ENCODE measurements around the gene WDR90.

WDR90 gene

DNA sequence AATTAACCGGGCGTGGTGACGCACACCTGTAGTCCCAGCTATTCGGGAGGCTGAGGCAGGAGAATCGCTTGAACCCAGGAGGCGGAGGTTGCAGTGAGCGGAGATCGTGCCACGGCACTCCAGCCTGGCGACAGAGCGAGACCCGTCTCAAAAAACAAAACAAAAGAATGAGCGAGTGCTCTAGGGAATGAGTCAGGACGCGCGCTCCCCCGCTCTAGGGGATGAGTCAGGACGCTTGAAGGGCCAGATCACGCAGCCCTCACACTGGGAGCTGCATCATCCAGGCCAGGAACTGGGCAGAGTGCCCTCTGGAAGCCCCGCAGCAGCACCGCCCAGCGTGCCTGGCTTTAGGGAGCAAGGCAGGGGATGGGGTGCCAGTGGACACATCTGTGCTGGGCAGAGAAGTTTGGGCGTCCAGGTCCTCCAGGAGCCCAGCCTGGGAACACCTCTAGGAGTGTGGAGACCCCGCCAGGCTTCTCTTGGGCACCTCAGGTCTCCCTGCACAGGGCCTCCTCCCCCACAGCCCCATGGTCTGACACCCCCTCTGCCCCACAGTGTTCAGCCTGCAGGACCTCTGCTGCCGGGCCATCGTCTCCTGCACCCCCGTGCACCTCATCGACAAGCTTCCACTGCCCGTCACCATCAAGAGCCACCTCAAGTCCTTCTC is 22.2 kb upstream of the WDR90 start:
- DNase-seq, result no peak

GRCh38 chr16:627454-628239 is 21.5 kb upstream of the WDR90 start:
- no peak for DNase-seq

DNA sequence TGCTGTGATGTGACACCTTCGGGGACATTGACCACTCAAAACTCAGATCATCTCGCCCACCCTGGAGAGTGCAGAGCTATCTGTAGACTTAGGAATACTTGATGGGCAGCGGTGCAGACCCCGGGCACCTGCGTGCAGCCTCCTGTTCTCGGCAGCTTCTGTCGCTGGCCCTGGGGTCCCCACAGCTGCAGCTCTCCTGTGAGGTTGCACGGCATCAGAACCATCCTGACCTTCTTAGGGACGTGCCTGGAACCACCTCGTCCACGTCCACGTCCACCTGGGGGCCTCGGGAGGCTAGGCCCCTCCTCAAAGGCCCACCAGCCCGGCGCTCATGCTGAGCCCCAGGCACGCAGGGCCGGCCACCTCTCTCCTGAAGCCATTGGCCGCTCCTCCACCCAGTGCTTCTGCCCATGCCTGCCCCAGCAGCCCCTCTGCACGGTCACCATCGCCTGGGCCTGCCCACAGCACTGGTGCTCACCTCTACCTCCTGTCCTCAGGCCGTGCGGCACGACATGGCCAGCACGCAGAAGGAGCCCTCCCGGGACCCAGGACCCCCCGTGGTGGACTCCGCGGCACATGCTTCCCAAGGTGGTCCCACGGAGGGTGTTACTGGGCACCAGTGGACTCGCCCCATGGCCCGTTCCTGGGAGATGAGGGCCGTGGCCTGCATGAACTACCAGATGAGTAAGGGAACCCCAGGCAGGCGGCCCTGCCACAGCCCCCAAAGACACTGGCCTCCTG is 20.7 kb upstream of the WDR90 start:
- DNase-seq, result no peak

DNA sequence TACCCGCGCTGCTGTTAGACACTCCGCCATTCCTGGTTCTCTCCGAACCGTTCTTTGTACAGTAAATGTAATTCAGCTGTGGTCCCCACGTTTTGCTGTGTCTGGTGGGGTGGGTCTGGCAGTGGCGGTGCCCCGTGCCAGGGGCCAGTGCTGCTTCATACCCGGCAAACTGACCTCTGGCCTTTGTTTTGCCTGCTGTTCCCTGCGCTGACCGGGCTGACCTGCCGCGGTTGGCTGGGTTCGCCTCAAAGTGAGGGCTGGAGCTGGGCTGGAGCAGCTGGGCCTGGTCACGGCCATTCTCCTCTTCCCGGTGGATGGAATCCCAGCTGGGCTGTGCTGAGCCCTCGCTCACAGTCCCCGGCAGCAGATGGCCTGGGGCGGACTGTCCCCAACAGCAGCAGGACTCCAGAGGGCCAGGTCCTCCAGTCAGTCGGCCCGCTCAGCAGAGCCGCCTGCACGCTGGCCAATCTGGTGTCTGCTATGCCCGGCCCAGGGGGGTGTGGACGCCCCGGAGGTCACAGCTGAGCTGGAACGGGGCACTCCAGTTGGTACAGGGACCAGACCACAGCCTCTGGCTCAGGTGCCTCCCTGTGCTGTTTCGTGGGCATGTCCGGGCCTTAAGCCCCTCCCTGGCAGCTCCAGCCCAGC is 19.9 kb upstream of the WDR90 start:
- peak; percentile 57 for DNase-seq

GRCh38 chr16:629833-630248 is 19.3 kb upstream of the WDR90 start:
- no peak for DNase-seq

DNA sequence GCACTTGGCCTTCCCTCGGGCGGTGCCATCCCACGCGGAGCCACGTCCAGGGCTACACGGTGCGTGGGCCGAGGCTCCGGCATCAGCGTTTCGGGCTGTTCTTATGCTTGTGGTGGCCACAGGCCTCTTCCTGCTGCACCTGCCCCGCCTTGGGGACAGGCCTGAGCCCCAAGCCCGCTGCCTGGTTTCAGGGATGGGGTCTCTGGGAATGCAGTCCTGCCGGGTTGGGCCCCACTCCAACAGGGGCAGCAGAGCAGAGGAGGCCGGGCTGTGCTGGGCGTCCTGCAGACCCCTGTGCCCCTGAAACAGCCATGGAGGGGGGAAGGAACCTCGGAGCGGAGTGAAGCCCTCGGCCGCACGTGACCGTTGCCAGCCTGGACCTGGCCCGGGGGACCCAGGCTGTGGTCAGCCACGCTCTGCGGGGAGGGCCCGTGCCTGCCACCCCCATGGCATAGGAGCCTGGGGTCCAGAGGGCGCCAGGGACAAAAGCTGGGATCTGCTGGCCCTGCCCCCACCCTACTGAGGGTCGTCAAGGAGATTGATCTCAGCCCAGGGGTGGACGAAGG is 18.8 kb upstream of the WDR90 start:
- DNase-seq, result no peak

DNA sequence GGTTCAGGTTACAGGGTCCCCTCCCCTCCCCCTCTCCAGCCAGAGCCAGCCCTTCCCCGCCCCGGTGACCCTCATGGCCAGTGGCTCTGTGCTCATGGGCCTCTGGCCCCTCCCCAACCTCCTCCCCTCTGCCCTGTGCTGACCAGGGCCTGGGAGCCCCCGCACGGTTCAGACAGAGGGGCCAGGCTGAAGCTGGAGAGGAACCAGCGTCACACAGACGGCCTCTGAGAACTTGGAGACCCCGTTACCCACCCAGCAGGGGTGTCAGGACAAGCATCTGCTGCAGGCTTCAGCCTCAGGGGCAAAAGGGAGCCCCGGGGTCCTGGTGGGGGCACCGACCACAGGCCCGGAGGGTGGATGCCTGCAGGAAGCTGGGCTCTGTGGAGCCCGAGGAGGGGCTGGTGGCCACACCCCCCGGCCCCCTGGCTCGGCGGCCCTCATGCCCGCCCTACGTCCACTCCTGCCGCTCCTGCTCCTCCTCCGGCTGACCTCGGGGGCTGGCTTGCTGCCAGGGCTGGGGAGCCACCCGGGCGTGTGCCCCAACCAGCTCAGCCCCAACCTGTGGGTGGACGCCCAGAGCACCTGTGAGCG is 18.3 kb upstream of the WDR90 start, which contains the start of gene WFIKKN1:
WFIKKN1 (plus strand) TSS at position 171 of the 591 bp plus-strand sequence; CDS start at position 440, 269 bp downstream.
- DNase-seq, result no peak

GRCh38 chr16:631808-632358 is 17.3 kb upstream of the WDR90 start:
- DNase-seq, result no peak

- DNase-seq, result no peak
Measured at GRCh38 chr16:632486-633335, 16.5 kb upstream of the WDR90 start.

DNA sequence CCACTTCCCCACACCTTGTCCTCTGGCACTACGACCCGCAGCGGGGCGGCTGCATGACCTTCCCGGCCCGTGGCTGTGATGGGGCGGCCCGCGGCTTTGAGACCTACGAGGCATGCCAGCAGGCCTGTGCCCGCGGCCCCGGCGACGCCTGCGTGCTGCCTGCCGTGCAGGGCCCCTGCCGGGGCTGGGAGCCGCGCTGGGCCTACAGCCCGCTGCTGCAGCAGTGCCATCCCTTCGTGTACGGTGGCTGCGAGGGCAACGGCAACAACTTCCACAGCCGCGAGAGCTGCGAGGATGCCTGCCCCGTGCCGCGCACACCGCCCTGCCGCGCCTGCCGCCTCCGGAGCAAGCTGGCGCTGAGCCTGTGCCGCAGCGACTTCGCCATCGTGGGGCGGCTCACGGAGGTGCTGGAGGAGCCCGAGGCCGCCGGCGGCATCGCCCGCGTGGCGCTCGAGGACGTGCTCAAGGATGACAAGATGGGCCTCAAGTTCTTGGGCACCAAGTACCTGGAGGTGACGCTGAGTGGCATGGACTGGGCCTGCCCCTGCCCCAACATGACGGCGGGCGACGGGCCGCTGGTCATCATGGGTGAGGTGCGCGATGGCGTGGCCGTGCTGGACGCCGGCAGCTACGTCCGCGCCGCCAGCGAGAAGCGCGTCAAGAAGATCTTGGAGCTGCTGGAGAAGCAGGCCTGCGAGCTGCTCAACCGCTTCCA is 15.7 kb upstream of the WDR90 start:
- DNase-seq, result no peak

DNA sequence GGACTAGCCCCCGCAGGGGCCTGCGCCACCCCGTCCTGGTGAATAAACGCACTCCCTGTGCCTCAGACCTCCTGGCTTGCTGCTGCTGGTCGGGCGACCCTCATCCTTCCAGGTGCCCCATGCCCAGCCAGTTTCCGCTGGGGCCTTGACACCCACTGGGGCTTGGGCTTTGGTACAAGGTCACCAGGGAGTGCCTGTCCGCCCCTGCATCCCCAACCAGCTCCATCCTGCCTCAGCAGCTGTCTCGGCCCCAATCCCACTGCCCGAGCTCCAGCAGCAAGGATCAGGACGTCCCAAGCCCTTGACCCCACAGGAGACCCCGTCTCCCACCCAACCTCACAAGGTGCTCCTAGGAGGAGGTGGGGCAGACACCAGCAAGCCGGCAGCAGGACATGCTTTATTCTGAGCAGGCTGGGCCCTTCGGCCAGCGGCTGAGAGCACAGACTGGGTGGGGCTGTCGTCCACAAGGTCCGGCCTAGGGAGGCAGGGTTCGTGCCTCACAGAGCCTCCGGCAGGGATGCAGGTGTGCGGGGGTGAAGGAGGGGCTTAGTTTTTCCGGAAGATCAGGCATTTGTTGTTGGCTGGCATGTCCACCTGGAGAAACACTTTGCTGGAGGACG is 15.0 kb upstream of the WDR90 start:
- no peak for DNase-seq

DNA sequence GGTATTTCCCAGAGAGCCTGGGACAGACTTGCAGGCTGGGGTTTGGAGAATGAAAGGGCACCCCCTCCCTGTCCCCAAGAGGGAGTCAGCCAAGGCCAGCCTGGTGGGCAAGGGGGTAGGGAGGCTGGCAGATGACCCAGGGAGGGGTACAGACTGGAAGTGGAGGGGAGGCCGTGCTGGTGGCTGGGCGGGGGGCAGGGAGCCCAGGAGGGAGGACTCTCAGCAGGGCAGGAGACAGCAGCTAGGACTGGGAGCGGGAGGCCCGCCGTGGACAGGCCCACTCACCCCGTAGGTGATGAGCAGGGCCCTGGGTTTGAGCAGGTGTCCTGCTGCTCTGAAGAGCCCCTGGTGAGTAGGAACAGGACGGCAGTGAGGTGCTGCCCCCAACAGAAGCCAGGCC is 14.2 kb upstream of the WDR90 start:
- DNase-seq, result no peak

GRCh38 chr16:635573-636205 is 13.5 kb upstream of the WDR90 start:
- no peak for DNase-seq

GRCh38 chr16:636206-637080 is 12.7 kb upstream of the WDR90 start, which contains the start of gene METTL26:
Gene METTL26, minus strand, starts transcription at chr16:636305. Its CDS starts 15 bp downstream, at chr16:636290.
- DNase-seq, result peak; percentile 79

DNA sequence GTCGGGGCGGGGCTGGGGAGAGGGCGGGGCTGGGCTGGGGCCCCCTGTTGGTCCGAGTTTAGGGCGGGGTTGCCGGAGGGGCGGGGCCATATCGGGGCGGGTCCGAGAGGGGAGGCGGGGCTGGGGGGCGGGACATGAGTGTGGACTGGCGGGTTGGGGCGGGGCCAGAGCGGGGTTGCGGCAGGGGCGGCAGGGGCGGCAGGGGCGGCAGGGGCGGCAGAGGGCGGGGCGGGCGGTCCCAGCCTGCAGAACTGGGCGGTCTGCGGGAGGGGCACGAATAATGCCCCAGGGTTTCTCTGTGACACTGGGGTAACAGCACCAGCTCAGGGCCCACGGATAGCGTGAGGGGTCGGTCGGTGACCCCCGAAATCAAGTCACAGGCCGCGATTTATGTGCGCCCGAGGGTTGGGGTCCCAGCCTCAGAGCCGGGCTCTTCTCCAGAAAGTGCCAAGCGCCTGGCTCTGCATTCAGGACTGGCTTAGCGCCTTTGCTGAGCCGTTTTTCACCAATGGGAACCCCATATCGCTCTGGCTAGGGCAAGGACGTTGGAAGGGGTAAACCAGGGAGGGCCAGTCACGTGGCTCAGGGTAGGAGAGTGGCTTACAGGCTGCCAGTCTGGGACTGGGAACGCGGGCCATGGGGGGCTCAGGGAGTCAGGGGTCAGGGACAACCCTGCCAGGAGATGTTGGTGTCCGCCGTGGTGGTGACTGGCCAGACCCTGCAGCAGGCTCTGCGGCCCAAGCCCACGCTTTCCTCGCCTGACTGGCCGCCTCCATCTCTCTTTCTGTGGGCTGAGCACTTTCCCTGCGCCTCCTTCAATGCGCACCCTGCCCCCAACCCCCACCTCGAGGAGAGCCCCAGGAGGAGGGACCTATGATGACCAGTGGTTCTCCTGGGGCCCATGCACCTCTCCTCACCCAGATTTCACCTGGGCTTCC is 11.8 kb upstream of the WDR90 start:
- DNase-seq, result peak; percentile 71

DNA sequence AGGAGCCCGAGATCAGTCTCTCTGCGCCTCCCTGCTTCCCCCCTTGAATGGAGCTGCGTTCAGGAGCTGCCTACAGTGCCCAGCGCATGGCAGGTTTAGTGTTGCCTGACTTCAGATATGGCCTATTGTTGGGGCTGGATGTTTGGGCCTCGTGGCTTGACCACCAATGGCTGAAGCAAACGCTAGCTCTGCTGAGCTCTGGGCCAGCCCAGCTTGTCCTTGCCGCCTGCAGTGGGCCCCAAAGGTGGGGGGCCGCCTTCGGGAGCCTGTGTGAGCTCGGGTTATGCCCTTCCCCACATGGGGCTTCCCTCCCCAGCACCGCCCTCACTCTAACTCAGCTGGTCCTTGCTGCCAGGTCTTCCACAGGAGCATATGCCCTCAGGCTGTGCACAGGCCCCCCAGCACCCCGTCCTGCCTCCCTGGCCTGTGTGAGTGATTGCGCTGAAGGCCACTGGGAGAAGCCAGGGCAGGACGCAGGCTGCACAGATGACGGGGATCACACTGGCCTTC is 11.1 kb upstream of the WDR90 start:
- DNase-seq, result no peak

- no peak for DNase-seq
Measured at GRCh38 chr16:638836-639235, 10.3 kb upstream of the WDR90 start.
